Pancreas (tissue), 10 donors: ENCODE measurements around the gene FERMT1. TPM values are rescaled to one million over a fixed set of nuclear protein-coding genes. Genes with fewer than 3 reads are reported as not detected.

Experiments used
- ATAC-seq, 4 donors: fragments of 200-7000 bp; cut with Tn5 transposase; one replicate each; pipeline versions ENCODE4 v1.8.0 to v1.9.1; 2020; ENCODE audit warnings: mild to moderate bottlenecking in 4 of 4, moderate library complexity in 4 of 4
- DNase-seq, 6 donors: peaks; one replicate each; pipeline ENCODE4 v3.0.0-alpha.2; 2020
- FAIRE-seq: peaks from 2 replicates; lab custom pipeline; 2012; peaks lifted over from hg19 to GRCh38; lab: Jason Lieb, UNC
- H3K27ac ChIP-seq, 4 donors: fragments of 200-600 bp; sonication (generic); 1 replicate in 3 of 4; 2 replicates in 1 of 4; pipeline versions ENCODE4 v1.5.0 to v1.8.0; 2020
- H3K27me3 ChIP-seq, 4 donors: fragments of 200-600 bp; one replicate each; pipeline ENCODE4 v1.8.0; 2021
- H3K36me3 ChIP-seq, 3 donors: fragments of 200-600 bp; sonication (generic) in 1 of 3; one replicate each; pipeline versions ENCODE4 v1.5.0 to v1.8.0; 2020 to 2021
- H3K4me1 ChIP-seq, 3 donors: fragments of 200-600 bp; one replicate each; pipeline ENCODE4 v1.8.0; 2021
- H3K4me3 ChIP-seq, 4 donors: fragments of 200-600 bp; sonication (generic) in 2 of 4; one replicate each; pipeline versions ENCODE4 v1.5.0 to v1.8.0; 2020 to 2021
- H3K9me3 ChIP-seq, 4 donors: fragments of 200-600 bp; one replicate each; pipeline ENCODE4 v1.8.0; 2021
- WGBS, 2 donors: extraction: QIAGEN DNeasy Blood & Tissue Kit; methylation state at CpG; one replicate each; pipeline ENCODE4 v1.1.7; 2013; 5-methylcytosine and 5-hydroxymethylcytosine counted together
- intact Hi-C, 3 donors: fragments of 100-400 bp; cut with DNase I; formaldehyde crosslinking; loops; one replicate each; pipeline versions ENCODE4 v1.11.1 to v1.14.2; 2022
- polyA plus RNA-seq, 2 donors: library from polyadenylated mRNA; stranded (reverse); fragments of 200-250 nt; gene quantifications; one replicate each; pipeline ENCODE4 v1.2.3, GENCODE V29; 2013
- total RNA-seq, 6 donors: library from RNA; stranded (reverse); fragmentation: NEBNext Ultra II Directional in 4 of 6; extraction: Animal tissue kit (Norgen Biotek cat#: 25700) in 4 of 6; gene quantifications; one replicate each; pipeline versions ENCODE4 v1.2.1 to v1.2.4, GENCODE V29; 2021 to 2023
- TF ChIP-seq, protein P1 (sequence below), 4 donors: fragments of 200-600 bp; sonication (generic) in 3 of 4; IDR thresholded peaks; one replicate each; pipeline versions ENCODE4 v1.5.0 to v1.8.0; 2021; ENCODE audit warnings: antibody characterized with exemption in 4 of 4
- donor health status: healthy with polysubstance abuse.
- donor health status: DM: no; HTN: no; CAD: no; lungs with moderate emphysema.
- donor health status: DM: no; HTN: no; CAD: no.
- donor health status: control.
- donor health status: control.
- donor health status: Bipolar disorder and iron deficiency.
- donor health status: DM: yes; HTN: yes; CAD: no.
- donor health status: DM: no; HTN: no; CAD: no.
- donor health status: DM: no; HTN: no; CAD: no.
- donor health status: DM: yes; HTN: yes; CAD: no.

FERMT1 gene
- total and polyA plus RNA-seq, 8 donors: 0.80 to 5.6 (median 2.3) TPM

DNA sequence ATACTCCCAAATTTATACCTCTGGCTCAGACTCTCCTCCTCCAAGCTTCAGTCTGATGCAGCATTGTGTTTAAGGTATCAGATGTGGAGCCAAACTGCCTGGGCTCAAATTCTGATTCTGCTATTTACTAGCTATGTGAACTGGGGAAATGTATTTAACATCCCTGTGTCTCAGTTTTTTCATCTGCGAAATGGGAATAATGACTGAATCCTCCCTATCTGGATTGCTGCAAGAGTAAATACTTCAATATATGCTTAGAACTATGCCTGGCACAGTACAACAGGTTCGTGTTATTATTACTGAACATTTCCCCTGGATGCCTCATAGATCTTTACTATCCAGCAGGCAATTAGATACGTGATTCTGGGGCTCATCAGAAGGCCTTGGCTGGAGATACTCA lies 74.4 kb downstream of the FERMT1 start:
- TF ChIP-seq, protein P1, sequence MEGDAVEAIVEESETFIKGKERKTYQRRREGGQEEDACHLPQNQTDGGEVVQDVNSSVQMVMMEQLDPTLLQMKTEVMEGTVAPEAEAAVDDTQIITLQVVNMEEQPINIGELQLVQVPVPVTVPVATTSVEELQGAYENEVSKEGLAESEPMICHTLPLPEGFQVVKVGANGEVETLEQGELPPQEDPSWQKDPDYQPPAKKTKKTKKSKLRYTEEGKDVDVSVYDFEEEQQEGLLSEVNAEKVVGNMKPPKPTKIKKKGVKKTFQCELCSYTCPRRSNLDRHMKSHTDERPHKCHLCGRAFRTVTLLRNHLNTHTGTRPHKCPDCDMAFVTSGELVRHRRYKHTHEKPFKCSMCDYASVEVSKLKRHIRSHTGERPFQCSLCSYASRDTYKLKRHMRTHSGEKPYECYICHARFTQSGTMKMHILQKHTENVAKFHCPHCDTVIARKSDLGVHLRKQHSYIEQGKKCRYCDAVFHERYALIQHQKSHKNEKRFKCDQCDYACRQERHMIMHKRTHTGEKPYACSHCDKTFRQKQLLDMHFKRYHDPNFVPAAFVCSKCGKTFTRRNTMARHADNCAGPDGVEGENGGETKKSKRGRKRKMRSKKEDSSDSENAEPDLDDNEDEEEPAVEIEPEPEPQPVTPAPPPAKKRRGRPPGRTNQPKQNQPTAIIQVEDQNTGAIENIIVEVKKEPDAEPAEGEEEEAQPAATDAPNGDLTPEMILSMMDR (IDR thresholded peaks at IDR 0.05): no peak
- DNase-seq: no peak
- Histone ChIP-seq H3K36me3 (no peaks in the 10 kb centered on the region), H3K27ac (no peak overlapping the region), H3K27me3 (no peaks in the 10 kb centered on the region), H3K4me1 (no peaks in the 10 kb centered on the region), H3K9me3 (no peaks in the 10 kb centered on the region), H3K4me3 (no peak overlapping the region)
- intact Hi-C loops: no loop called here
- no peak for FAIRE-seq
- no peak for ATAC-seq
- WGBS, 2 donors: 79 to 89% methylated on average over 3 of the region's 3 CpGs

DNA sequence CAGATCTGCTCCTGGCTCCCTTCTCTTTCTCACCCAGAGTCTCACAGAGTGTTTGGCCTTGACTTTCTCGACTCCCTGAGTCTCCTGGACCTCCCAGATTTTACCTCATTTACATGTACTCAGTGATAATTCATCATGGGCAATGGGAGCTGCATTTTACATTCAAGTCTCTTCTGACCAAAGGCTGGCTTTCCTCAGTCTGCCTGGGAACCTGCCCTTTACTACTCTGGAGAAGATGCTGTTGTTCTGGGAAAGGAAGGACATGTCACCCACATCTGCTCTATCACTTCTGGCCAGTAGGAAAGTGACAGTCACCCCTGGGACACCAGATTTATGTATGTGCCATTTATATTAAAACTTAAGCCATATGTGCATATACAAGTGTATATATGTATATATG lies 76.4 kb downstream of the FERMT1 start:
- H3K4me3 ChIP-seq: no peak overlapping the region
- intact Hi-C loops: no loop called here
- DNase-seq: no peak
- H3K27ac ChIP-seq: no peak overlapping the region
- H3K27me3 ChIP-seq: no peaks in the 10 kb centered on the region
- peaks cover 0 to under 1% (median 0%) of the 10 kb centered on the region in 3 donors for H3K36me3 ChIP-seq
- no peak for FAIRE-seq
- H3K9me3 ChIP-seq: no peaks in the 10 kb centered on the region
- H3K4me1 ChIP-seq: no peaks in the 10 kb centered on the region
- WGBS, 2 donors: 13 to 16% methylated on average over 1 of the region's 1 CpG
- TF ChIP-seq, protein P1 (IDR thresholded peaks at IDR 0.05): no peak
- ATAC-seq: no peak

DNA sequence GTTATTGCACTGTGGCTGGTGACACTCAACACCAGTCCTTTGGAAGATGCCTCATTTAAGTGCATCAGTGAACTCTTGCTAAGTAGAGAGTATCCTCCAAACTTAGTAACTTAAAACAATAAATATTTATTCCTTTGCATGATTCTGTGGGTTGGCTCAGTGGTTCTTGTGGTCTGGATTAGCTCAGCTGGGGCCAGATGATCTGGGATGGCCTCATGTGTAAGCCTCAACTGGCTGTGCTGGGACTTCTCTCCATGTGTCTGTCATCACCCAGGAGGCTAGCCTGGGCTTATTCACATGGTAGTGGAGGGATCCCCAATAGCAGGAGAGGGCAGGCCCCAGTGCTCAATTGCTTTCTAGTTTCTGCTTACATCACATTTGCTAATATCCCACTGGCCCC lies 77.3 kb downstream of the FERMT1 start:
- ATAC-seq: no peak
- H3K27ac ChIP-seq: no peak overlapping the region
- no peaks in the 10 kb centered on the region for H3K4me1 ChIP-seq
- H3K27me3 ChIP-seq: no peaks in the 10 kb centered on the region
- H3K4me3 ChIP-seq: no peak overlapping the region
- peaks cover 0 to 10% (median 8%) of the 10 kb centered on the region in 3 donors for H3K36me3 ChIP-seq
- TF ChIP-seq, protein P1 (IDR thresholded peaks at IDR 0.05): no peak
- intact Hi-C loops: no loop called here
- DNase-seq: no peak
- FAIRE-seq: no peak
- H3K9me3 ChIP-seq: no peaks in the 10 kb centered on the region

DNA sequence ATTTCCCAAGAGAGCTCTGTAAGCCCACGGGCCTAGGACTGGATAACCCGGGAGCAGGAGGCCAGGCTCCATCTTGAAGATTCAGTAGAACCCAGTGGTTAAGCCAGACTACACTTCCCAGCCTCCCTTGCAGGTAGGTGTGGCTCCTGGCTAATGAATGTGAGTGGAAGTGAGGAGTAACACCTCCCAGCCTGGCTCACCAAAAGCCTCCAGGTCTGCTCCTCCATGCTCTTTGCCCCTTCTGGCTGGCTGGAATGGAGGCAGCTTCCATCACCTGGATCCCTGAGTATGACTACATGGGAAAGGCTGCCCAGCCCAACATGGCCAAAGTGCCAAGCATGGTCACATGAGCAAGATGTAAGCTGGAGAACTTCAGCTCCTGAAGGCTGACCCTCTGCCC lies 78.7 kb downstream of the FERMT1 start:
- 91 to 92% methylated on average over 2 of the region's 2 CpGs for WGBS, 2 donors
- intact Hi-C loops: no loop called here
- H3K27me3 ChIP-seq: no peaks in the 10 kb centered on the region
- H3K4me3 ChIP-seq: no peak overlapping the region
- DNase-seq (no peak), FAIRE-seq (no peak), ATAC-seq (peak in 1 of 4 donors; percentile 32)
- no peak overlapping the region for H3K27ac ChIP-seq
- no peaks in the 10 kb centered on the region for H3K4me1 ChIP-seq
- H3K9me3 ChIP-seq: no peaks in the 10 kb centered on the region
- TF ChIP-seq, protein P1 (IDR thresholded peaks at IDR 0.05): no peak
- peaks cover 0 to 15% (median 10%) of the 10 kb centered on the region in 3 donors for H3K36me3 ChIP-seq

DNA sequence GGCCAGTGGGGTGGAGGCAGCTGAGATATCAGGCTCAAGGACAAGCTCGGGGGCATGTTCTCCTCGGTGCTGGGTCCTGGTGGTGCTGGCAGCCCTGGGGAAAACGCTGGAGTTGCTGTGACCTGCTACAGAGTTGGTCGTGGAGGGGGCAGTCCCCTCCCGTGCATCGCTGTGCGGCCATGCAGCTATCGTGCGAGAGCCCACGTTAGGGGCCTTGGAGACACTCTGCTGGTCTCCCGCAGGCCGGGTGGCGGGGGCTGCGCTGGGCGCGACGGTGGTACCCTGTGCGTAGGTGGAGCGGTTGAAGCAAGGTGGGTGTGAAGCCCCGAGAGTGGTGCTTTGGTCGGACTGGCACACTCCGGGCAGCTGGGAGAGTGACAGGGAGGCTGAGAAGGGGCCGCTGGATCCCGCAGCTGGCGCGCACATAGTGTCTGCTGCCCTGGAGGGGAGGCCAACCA lies 81.0 kb downstream of the FERMT1 start:
- 92 to 96% methylated on average over 26 of the region's 26 CpGs for WGBS, 2 donors
- peak in 1 of 4 donors; percentile 18 for ATAC-seq
- no peak for FAIRE-seq
- Histone ChIP-seq H3K27me3 (no peaks in the 10 kb centered on the region), H3K36me3 (peaks cover 0 to 31% (median 10%) of the 10 kb centered on the region in 3 donors), H3K9me3 (no peaks in the 10 kb centered on the region), H3K27ac (no peak overlapping the region), H3K4me1 (no peaks in the 10 kb centered on the region), H3K4me3 (no peak overlapping the region)
- DNase-seq: peak in 1 of 6 donors; percentile 56
- intact Hi-C loops: no loop called here
- TF ChIP-seq, protein P1 (IDR thresholded peaks at IDR 0.05): no peak
